PC-9 (cell line): Measurements from ENCODE around the gene PRKAG1.

Experiments
- EZH2 ChIP-seq: fragments of 200-600 bp; sonication (generic); IDR thresholded peaks from 2 replicates; pipeline ENCODE4 v1.8.0; 2017; ENCODE audit warnings: antibody characterized with exemption, low read depth
- TF ChIP-seq, protein P1 (sequence below): fragments of 200-600 bp; sonication (generic); conservative IDR thresholded peaks from 2 replicates; pipeline ENCODE4 v1.6.1; 2017; ENCODE audit warnings: mixed run types, antibody characterized with exemption, mild to moderate bottlenecking, moderate library complexity

DNA sequence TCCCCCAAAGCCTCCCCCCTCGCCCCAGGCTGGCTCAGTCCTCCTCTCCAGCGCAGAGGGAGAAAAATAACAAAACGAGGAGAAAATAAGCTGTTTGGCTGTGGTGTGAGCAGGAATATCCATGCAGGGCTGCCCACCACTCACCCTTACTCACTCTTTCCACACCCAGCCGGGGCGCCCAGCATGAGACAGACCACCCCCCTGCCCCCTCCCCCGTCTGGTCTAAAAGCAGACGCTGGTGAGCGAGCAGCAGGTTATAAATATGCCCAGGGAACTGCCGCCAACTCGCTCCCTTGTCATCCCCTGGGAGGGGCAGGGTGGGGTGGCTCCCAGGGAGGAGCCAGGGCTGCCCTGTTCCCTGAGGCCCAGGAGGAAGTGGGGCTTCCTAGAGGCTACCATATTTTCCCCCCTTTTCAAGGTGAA, 33.1 kb downstream of the PRKAG1 start:
- TF ChIP-seq, protein P1, sequence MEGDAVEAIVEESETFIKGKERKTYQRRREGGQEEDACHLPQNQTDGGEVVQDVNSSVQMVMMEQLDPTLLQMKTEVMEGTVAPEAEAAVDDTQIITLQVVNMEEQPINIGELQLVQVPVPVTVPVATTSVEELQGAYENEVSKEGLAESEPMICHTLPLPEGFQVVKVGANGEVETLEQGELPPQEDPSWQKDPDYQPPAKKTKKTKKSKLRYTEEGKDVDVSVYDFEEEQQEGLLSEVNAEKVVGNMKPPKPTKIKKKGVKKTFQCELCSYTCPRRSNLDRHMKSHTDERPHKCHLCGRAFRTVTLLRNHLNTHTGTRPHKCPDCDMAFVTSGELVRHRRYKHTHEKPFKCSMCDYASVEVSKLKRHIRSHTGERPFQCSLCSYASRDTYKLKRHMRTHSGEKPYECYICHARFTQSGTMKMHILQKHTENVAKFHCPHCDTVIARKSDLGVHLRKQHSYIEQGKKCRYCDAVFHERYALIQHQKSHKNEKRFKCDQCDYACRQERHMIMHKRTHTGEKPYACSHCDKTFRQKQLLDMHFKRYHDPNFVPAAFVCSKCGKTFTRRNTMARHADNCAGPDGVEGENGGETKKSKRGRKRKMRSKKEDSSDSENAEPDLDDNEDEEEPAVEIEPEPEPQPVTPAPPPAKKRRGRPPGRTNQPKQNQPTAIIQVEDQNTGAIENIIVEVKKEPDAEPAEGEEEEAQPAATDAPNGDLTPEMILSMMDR = no peak
- TF ChIP-seq EZH2 = no peak
